Measurements from ENCODE around the gene ATMIN. TPM values are rescaled to one million over a fixed set of nuclear protein-coding genes. Genes with fewer than 3 reads are reported as not detected.

ATMIN gene
- total RNA-seq, 1 experiment from 2014 or later = 46.7 TPM

DNA sequence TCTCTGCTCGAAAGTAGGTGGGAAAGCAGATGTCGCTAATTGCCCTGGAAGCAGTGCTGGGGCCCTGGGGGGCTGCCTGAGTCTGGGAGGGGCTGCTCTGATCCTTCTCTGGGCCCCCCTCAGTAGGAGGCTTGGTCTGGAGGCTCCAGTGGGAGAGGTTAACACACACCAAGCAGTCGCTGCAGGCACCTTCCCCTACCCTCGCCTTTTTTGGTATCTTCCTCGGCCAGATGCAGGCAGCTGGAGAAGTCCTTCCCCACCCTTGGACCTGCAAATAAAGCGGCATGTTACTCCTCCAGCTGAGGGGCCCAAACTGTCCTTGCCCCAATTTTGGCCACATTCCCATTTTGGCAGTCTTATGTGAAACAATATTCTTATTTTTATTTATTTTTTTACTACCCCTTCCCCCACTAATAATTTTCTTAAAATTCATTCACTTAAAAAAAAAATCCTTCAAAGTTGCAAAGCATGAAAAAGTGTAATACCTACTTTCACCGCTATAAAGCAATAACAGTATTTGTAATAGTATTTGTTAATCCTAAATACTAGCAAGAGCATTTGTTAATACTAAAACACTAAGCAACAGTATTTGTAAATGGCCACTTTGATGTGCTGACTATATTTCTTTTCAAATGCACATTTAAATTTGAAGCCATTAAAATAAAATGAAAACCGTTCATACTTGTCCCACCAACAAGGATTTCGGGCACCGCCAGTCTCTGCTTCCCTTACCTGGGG, 26.4 kb downstream of the ATMIN start:
- no TSS peak for BruUV-seq (replicated peaks)
- H3K36me3 ChIP-seq (ENCODE audit: control insufficient read depth in 1 of 2, insufficient read depth in 2 of 2, low read length in 2 of 2) = no peaks in the 10 kb centered on the region
- ChIA-PET POLR2A (no interaction called here), RAD21 (ENCODE audit: low non-redundant PET in 1 of 2, low total read pairs in 2 of 2, uncharacterized antibody in 2 of 2, unreplicated experiment in 2 of 2) (no interaction called here), CTCF (no interaction called here)
- no peaks in the 10 kb centered on the region for H3K9me3 ChIP-seq (ENCODE audit: control insufficient read depth in 1 of 2, insufficient read depth in 1 of 2, low read depth in 1 of 2, low read length in 2 of 2)
- TF ChIP-seq ZFX (IDR thresholded peaks at IDR 0.05) (no peak), POLR2AphosphoS5 (IDR thresholded peaks at IDR 0.05; ENCODE audit: low read depth, low read length) (no peak), ZNF274 (IDR thresholded peaks at IDR 0.05; ENCODE audit: low read depth, low read length) (no peak), POLR2A (IDR thresholded peaks at IDR 0.05; ENCODE audit: borderline replicate concordance, extremely low read depth, insufficient read depth, insufficient read length) (no peak), ELF1 (IDR thresholded peaks at IDR 0.05; ENCODE audit: borderline replicate concordance, low read depth) (no peak), TCF7L2 (IDR thresholded peaks at IDR 0.05; ENCODE audit: borderline replicate concordance, extremely low read depth, insufficient read depth, insufficient read length) (no peak), SIN3A (IDR thresholded peaks at IDR 0.05; ENCODE audit: low read depth) (no peak), EZH2 (IDR thresholded peaks at IDR 0.05) (no peak), EGR1 (IDR thresholded peaks at IDR 0.05; ENCODE audit: low read depth) (no peak), YY1 (IDR thresholded peaks at IDR 0.05; ENCODE audit: extremely low read depth, insufficient replicate concordance, low read depth, low read length) (no peak)
- TF ChIP-seq, protein P1, sequence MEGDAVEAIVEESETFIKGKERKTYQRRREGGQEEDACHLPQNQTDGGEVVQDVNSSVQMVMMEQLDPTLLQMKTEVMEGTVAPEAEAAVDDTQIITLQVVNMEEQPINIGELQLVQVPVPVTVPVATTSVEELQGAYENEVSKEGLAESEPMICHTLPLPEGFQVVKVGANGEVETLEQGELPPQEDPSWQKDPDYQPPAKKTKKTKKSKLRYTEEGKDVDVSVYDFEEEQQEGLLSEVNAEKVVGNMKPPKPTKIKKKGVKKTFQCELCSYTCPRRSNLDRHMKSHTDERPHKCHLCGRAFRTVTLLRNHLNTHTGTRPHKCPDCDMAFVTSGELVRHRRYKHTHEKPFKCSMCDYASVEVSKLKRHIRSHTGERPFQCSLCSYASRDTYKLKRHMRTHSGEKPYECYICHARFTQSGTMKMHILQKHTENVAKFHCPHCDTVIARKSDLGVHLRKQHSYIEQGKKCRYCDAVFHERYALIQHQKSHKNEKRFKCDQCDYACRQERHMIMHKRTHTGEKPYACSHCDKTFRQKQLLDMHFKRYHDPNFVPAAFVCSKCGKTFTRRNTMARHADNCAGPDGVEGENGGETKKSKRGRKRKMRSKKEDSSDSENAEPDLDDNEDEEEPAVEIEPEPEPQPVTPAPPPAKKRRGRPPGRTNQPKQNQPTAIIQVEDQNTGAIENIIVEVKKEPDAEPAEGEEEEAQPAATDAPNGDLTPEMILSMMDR (IDR thresholded peaks at IDR 0.05 in 2 of 3, conservative IDR thresholded peaks at IDR 0.05 in 1 of 3; ENCODE audit: borderline replicate concordance in 1 of 3, insufficient read depth in 1 of 3, low read depth in 2 of 3, low read length in 2 of 3) = no peak
- ATAC-seq = no peak
- no peak overlapping the region for H3K4me2 ChIP-seq (ENCODE audit: low read length)
- no peaks in the 10 kb centered on the region for H3K27me3 ChIP-seq (ENCODE audit: insufficient read depth, low read length)
- DNase-seq (ENCODE audit: low read depth, low spot score) = no peak
- intact Hi-C loops (cut with micrococcal nuclease) = no loop called here
- H4K20me1 ChIP-seq (ENCODE audit: insufficient read depth) = no peaks in the 10 kb centered on the region
- H2AFZ ChIP-seq (ENCODE audit: low read depth, low read length, poor library complexity, severe bottlenecking) = no peak overlapping the region
- H3K9ac ChIP-seq (ENCODE audit: low read length) = no peak overlapping the region
- no peak overlapping the region for H3K27ac ChIP-seq (ENCODE audit: low read depth, low read length)
- H3K4me3 ChIP-seq (replicated peaks in 1 of 2; ENCODE audit: low read depth in 1 of 2, low read length in 2 of 2) = no peak overlapping the region
- H3K79me2 ChIP-seq (ENCODE audit: insufficient read depth, low read length) = no peaks in the 10 kb centered on the region
- H3K9me2 ChIP-seq (ENCODE audit: insufficient read depth) = no peaks in the 10 kb centered on the region
- H3K4me1 ChIP-seq (ENCODE audit: control insufficient read depth in 1 of 2, insufficient read depth in 2 of 2, low read length in 2 of 2) = no peaks in the 10 kb centered on the region

Measured in HCT116 (cell line).